T1000 (cell line): ENCODE results near the gene ASXL1.
A peak's percentile ranks its signal among the peaks of the same experiment; 100 is the strongest.
"Not testable (repeated sequence)": the region's sequence is repeated elsewhere in the genome, so short reads cannot be mapped to it uniquely, and the experiment has no call there.

ENCODE experiments used
- DNase-seq: peaks from one replicate; lab custom pipeline; 2025; ENCODE audit warnings: mixed read lengths; lab: John Stamatoyannopoulos, UW

The ASXL1 gene

DNA sequence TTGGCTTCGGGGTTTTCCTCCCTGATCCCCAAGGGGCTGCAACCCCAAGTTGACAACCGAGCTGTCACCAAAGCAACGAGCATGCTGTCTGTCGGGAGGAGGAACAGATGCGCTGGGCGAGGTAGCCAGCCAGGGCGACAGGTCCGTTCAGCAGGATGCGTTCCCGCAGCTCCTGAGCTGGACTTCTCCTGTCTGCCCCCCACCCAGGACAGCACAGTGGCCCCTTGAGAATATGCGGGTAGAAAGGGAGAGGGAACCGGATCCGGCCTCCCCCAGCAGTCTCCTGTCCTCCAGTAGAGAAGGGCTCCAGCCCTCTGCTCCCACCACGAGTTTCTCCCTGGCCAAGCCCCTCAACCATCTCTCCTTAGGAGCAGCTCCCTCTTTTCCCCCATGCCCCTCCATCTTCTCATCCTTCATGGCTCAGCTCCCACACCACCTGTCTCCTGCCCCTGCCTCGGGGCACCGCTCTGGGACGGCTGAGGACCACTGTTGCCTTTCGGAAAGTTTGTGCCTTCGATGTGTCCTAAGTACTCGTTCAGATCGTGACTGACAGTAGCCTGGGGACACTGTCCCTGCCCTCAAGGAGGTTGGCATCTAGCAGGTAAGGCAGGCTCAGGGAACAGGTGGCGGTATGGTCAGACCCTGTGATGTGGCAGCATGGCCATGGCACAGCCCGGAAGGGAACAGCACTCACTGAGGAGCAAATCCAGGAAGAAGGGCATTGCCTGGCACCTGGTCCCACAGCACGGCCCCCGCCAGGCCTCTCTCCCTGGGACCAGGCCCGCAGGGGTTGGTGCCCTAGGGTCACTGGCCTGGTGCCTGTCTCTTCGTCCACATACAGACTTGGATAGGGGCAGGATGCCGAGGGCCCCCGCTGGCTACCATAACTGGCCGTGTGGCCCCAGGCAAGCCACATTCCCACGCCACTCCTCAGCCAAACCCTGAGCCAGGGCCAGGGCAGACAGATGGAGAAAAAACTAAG is 96.3 kb downstream of the ASXL1 start:
- no peak for DNase-seq

DNA sequence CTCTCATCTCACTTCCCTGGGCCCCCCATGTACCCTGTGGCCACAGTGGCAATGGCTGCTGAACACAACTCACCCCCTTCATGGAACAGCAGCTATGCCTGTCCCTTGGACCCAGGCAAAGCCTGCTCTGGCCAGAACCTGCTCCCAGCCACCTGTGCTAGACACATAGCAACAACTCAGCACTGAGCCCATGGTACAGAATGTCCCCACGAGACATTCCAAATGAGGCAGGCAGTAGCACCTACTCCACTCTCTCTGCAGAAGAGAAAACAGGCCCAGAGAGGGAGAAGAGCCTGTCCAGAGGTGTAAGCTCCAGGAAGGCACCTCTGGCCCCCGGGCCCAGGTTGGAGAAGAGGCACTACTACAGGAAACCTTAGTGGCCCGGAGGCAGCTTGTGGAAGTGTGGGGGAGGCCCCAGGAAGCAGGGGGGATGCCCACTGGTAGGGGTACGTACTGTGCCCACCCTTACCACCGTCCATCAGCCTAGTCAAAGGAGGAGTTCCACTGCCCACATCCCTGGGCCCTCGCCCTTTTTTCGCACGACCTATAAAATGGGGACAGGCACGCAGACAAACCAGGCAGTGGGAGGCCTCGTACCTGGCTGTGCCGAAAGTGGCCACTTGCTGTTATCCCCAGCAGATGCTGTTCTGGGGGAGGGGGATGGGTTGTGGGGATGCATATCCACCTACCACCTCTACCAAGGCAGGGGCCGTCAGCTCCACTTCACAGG is 97.2 kb downstream of the ASXL1 start:
- no peak for DNase-seq

DNA sequence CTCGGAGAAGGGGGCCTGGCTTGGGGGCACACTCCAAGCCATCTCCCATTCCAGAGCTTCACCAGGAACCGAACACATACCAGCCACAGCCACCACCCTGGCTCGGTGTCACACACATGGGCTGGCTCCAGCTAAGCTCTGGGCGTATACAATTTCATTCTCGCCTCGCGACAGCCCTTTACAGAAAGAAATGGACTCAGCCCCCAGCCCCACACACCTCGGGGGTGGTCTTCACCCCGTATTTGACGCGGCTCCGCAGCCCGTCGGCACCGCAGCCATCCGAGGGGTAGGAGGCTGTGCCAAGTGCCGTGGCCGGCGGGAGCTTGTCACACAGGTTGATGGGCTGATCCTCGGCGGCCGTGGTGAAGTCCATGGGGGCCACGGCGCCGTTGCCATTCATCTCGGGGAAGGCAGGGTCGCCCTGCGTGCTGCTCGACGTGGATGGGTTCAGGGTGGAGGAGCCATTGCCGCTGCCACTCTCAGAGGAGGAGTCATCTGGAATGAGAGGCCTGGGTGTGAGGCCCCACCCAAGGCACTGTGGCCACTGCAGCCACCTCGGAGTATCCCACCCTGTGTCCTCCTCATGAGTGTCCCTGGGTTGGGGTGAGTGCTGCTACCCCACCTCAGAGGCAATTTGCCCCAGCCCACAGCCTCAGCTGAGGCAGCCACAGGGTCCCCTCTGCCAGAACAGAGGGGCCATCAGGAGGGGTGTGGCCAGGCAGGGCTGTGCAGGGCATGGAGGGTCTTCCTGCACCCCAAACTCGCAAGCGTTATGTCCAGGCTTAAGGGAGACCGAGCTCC is 98.0 kb downstream of the ASXL1 start:
- no peak for DNase-seq

DNA sequence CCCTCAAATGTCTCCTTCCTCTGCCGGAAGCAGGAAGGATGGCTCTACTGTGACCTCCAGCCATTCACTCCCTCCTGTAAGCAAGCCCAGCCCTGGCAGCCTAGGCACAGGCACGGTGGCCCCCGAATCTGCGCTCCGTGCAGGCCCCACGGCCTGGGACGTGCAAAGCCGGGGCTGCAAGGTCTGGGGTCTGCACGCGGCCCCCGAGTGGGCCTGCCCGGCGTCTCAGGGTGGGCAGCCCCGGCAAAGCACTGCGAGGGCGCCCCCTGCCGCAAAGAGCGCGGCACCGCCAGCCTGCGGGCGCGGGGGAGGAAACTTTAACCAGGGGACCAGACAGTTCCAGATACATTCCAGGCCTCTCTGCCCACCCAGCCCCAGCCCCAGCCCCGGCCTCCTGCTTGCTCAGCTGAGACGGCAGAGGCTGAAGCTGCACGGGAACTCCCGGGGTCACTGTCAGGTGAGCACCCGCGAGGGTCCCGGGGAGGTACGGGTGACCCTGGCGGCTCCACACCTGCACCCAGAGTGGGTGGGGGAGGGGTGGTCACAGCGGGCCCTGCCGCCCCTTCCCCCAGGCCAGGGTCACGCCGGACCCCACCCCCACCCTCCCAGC is 98.8 kb downstream of the ASXL1 start:
- DNase-seq: peak; percentile 33

DNA sequence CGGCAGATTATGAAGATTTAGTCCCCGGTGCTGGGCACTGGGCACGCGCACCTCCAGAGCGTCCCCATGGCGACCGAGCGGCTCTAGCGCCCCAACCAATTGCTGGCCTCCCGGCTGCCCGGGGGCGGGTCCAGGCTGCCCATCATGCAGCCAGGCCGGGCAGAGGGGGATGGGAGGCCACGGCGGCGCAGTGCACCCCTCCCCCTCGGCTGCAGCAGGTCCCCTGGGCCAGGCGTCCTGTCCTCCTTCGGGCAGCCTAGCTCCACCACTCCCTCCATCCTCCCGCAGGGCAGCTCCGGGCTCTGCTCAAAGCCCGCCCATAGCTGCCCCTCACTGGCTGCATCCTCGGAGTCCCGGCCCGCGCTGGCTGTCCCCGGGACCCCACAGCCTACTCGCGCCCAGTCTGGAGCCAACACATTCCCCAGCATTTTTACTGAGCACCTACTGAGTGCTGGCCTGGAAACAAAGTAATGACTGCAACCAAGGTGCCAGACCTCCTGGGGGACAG is 99.4 kb downstream of the ASXL1 start:
- peak; percentile 33 for DNase-seq

DNA sequence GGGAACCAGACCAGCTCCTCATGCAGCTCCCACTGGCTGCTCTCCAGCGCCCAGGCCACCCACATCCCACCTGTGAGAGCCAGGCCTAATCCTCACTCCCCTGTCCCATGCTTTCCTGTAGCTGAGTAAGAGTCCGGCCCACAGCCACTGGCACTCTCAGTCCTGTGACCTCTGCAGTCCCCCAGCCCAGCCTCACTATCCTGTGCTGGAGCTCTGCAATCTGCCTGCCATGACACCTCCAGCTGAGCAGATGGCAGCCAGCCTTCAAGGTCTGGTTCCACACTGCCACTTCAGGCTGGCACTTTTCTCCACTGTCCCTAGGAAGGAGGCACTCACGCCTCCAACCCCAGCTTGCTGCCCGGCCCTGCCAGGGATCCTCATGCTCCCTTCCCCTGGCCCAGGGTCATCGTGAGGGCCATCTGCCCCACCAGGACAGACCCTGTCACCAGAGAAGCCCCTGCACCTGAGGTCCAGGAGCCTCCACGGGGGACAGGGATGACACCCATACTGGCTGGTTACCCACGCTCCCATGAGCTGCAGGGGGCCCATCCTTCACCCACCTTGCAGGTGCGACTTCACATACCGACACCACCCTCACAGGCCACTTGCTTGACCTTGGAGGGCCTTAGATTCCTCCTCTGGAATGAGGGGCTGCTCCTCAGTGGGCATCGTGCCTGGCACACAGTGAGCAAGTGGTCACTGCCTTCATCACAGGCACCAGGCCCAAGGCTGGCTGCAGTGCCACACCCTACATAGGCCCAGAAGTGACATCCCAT is 100.1 kb downstream of the ASXL1 start:
- DNase-seq: no peak

DNA sequence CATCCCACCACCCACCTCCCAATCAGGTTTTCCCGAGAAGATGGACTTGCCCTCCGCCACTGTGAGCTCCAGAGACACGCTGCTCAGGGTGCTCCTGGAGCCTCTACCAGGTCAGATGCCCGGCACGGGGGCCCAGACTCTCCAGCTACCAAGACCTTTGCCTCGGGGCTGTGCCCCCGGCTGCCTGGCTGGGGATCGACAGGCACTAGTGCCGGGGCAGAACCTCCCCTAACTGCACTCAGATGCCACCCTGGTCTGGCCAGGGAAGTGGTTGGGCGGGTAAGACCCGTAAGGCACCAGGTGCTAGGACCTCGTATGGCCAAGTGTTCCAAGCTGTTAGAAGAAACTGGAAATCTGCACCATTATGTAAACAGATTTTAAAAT is 100.7 kb downstream of the ASXL1 start:
- DNase-seq: no peak

DNA sequence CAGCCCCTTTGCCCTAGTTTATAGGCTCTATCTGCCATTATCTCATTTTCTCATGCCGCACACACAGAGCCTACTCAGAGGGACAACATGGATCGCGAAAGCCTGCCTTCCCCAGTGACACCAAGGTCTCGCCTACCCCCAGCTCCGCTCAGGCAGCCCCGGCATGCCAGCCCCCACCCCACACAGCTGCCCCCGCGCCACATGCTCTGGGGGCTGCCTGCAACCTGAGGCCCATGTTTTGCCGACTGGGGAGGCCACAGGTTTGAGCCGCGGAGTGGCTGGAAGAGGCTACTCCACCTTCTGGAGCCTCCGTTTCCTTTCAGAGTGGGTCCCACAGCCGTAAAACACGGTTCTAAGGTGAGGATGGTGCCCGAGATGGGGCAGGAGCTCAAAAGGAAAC is 102.1 kb downstream of the ASXL1 start:
- DNase-seq: no peak

DNA sequence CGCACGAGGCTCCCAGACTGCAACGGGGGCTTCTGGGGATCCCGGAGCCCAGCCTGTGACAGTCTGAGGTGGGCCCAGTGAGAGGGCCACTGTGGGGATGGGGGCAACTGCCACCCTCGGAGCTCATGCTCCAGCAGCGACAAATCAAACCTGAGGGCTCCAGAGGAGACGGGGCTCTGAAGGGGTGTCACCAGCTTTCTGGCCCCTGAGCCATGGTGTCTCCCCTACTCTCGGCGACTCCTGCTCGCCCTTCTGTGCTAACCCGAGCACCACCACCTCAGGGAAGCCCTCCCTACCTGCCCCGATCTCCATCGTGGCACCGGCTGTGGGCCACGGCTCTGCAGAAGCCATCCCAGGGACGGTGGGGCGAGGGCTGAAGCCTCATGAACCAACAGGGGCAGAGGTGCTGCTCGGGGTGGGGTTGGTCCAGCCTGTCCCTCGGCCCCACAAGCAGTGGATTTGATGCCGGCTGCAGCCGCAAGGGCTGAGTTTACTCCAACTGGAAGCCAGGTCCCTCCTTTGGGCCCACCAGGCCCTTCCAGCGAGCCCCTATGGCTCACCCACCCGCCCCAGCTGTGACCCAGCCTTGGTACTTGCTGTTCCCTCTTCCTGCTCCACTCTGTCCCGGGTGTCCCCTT is 102.7 kb downstream of the ASXL1 start:
- DNase-seq: no peak

DNA sequence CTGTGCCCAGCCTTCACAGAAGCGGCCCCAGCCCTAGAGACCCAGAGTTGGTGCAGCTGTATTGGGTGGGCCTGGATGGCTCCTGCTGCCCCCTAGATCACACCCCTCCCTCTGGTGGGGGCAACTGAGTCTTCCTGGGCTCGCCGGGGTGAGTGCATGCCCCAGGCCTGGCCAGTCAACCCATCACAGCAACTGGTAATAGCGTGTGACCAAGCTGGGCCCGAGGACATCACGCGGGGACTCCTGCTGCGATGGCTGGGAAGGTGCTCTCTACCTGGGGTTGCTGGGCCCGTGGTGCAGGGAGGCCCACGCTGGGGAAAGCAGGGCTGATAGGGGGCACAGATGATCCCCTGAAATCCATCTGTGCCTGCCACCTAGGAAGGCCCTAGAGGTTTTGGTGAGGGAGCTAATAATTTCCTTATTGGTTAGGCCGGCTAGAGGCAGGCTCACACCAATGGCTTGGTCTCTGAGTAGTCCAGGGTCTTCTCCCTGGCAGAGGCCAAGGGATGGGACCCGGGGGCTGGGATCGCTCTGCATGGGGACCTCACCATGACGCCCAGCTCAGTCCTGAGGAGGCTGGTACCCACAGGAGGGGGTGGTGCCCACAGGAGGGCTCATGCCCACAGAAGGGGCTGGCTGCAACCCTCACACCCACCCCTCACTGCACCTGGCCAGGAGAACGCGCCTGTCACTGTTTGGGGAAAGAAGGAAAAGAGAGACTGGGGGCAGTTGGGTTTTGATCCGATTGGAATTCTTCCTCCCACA is 103.9 kb downstream of the ASXL1 start:
- no peak for DNase-seq

DNA sequence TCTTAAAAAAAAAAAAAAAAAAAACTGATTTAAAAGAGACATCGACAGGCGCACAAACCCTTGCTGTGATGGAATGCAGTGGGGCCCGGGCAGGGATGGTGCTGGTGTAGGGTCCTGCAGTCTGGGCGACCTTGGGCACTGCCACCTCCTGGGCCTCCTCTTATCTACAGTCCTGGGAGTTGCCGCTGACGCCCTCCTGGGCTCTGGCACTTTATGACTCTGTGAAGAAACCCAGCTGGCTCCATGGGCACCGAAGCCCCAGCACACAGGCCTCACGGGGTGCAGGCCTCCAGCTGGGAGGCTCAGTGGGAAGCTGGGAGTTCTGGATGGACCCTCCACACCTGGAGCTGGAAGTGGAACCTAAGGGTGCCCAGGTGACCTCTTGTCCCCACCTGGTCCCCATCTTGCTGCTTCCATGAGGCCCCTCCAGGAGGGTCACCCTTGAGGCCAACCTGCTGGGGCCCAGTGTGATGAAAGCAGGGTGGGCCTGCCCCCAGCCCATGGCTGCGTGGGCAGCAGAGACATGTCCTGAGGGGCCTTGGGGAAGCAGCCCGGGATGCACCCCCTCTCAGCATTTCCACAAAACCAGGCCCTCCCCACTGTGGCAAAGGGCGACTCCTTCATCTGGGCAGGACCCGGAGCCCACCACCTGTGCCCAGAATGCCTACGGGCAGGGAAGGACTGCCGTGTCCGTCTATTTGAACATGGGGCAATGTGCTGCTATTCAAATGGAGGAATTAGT is 104.9 kb downstream of the ASXL1 start:
- no peak for DNase-seq

DNA sequence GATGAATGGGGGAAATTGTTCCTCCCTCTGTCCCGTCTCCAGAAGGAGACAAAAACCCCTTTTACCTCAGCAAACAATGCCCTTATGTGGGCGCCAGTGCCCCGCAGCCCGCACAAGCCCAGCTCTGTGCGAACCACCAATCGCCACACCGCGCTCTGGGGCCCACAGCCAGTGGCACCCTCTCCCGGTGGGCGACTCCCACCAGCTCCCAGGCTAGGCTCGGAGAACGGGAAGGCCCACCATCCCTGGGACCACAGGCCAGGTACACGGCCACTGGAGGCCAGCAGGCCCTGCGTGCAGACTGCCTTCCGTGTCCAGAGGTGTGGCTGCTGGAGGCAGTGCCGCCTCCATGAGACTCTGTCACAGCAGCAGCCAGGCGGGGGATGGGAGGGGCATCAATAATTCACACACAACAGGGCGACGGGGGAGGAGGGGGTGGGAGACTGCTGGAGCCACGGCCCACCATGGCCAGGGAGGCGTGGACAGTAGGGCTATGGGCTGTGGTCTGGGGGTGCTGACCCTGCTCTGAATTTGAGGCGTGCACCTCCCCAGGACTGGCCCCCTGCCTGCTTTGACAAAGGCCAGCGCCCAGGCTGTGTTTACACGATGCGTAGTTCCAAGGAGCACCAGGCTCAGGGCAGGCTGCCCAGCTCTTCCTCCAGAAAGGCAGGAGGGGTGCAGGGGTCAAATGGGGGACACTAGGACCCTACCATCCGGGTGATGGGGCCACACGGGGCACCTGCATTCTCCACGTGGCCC is 105.7 kb downstream of the ASXL1 start:
- DNase-seq: no peak

DNA sequence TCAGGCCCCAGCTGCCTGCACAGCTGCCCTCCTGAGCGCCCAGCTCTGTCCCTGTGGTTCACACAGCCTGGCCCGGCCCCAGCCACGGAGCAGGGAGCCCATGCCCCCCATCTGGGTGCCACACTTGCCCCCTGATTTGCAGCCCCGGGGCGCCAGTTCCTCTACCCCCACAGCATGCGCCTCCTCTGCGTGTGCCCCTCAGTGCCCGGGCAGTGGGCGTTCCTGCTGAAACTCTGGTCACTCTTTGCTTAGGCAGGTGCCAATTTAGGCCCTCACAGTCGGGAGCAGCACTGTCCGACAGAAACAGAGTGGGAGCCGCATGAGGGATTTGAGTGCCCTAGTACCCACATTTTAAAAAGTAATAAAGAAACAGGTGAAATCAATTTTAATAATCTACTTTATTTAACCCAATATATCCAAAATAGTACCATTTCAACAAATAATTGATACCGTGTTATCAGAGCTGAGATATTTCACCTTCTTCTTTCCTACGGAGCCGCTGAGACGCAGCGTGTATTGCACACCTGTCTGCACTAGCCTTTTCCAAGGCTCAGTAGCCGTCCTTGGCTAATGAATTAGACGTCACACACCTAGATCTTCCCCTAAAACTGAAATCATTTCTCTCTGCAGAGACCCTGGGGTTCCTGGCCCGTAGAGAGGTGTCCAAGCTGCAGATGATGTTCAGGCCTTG is 106.4 kb downstream of the ASXL1 start:
- no peak for DNase-seq

DNA sequence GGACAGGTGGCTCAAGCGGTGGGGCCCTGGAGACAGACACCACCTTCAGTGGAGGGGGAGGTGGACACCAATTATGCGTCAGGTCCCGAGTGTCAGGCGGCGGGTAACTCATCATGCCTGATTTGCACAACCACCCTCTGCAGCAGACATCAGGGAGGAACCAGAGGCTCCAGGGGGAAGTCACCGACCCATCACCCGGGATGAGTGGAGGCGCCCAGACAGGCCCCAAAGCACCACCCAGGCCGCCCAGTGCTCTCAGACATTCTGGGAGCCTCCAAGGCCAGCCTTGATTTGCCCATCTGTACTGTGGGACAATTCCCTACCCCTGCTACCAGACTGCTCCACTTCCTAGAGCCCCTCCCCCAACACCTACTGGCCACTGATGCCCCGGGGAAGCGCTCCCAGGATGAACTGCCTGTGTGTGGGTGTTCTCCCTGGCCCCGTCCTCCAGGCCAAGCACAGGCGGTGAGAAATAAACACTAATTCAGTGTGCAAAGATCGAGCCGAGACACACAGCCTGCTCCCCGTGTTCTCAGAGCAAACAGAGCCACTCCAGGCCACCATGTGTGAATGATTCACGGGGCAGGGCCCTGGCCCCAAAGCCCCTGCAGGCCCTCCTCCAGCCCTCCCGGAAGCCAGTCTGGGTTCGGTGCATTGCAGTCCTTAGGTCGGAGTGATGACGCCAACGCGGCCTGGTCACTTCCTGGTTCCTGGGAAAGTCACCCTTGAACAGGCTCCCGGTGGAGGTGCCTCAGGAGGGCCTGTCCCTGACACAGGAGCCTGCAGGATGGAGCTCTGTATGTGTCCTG is 107.2 kb downstream of the ASXL1 start:
- no peak for DNase-seq

DNA sequence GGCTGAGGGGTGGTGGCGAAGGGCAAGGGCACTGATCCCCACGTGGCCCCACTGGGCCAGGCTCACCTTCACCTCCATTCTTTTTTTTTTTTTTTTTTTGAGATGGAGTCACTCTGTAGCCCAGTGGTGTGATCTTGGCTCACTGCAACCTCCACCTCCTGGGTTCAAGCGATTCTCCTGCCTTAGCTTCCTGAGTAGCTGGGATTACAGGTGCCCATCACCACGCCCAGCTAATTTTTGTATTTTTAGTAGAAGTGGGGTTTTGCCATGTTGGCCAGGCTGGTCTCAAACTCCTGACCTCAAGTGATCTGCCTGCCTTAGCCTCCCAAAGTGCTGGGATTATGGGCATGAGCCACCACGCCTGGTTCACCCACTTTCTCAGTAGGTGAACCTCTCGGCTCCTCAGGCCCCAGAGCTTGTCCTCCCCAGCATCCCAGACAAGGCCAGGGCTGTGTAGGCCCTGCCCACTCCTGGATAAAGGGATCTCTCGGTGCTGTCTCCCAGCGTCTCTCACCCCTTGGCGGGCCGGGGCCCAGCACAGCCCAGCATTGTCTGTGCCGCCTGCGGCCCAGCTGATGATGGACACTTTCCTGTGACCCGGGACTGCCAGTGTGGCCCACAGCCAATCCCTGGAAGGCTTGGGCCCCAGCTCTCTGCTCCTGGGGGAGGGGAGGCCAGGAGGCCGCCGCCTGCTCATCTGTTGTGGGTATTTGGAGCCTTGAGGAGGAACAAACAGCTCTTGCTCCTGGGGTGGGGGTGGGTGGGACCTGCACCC is 108.0 kb downstream of the ASXL1 start:
- DNase-seq: not testable (repeated sequence)
